ENCODE results near the gene SNAI3. TPM values are rescaled to one million over a fixed set of nuclear protein-coding genes. Genes with fewer than 3 reads are reported as not detected.

Gene SNAI3
- total and polyA plus RNA-seq, 9 of the 15 experiments (the other 6 are each of a cell fraction or from before 2014, with no cell fraction given) = 0.04 to 4.1 (median 0.80) TPM; not detected in 1

DNA sequence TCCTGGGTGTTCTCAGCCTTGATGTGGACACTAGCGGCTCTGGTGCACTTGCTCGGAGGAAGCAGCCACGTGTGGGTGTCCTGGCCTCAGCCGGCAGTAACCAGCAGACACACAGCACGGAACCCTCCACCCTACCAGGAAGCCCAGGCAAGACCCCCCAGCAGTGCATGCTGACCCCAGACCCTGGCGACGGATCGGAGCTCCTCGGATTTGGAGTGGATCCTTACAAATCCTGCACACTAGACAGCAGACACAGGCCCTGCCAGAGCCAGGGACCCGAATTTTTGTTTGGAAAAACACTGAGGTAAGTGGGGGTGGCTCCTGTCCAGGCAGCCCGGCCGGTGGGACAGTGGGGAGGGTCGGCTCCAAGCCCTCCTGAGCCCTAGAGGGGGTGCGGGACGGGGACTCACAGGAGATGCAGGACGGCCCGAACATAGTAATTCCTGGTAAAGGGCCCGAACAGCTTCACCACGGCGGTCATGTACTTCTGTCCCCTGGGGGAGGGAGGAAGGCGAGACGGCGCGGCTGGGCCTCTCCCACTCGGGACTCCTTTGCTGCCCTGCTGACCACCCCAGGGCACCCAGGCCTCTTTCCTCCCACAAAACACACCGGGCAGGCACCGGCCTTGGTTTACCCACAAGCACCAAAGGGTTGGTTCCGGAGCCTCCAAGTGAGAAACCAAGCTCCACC, 39.8 kb downstream of the SNAI3 start:
- TF ChIP-seq POLR2G (IDR thresholded peaks at IDR 0.05; ENCODE audit: low read depth, low read length) (peak; percentile 60), SRSF3 (IDR thresholded peaks at IDR 0.05; ENCODE audit: insufficient read depth, low read length) (0 out of 2 replicates have a peak, but pooled peaks have one; percentile 26), PML (IDR thresholded peaks at IDR 0.05; ENCODE audit: low read length) (no peak), SMARCB1 (IDR thresholded peaks at IDR 0.05; ENCODE audit: insufficient read length, low read depth) (no peak), RBFOX2 (IDR thresholded peaks at IDR 0.05; ENCODE audit: low read depth, low read length) (peak; percentile 27; the same call in 1 of the 2 replicates), CEBPG (CRISPR knock-in tag; IDR thresholded peaks at IDR 0.05) (no peak), CEBPG (tag; conservative IDR thresholded peaks at IDR 0.05 in 1 of 2, IDR thresholded peaks at IDR 0.05 in 1 of 2) (no peak), POLR2AphosphoS5 (IDR thresholded peaks at IDR 0.05; ENCODE audit: control insufficient read depth, insufficient read depth, low read depth, low read length) (no peak), ELF2 (CRISPR knock-in tag; IDR thresholded peaks at IDR 0.05) (no peak), XRCC5 (IDR thresholded peaks at IDR 0.05; ENCODE audit: low read depth, low read length) (no peak), ETV1 (tag; conservative IDR thresholded peaks at IDR 0.05; ENCODE audit: low read depth) (no peak), MYBL2 (IDR thresholded peaks at IDR 0.05; ENCODE audit: low read depth) (no peak), MYBL2 (CRISPR knock-in tag; IDR thresholded peaks at IDR 0.05; ENCODE audit: borderline replicate concordance) (no peak)
- TF ChIP-seq, protein P1, sequence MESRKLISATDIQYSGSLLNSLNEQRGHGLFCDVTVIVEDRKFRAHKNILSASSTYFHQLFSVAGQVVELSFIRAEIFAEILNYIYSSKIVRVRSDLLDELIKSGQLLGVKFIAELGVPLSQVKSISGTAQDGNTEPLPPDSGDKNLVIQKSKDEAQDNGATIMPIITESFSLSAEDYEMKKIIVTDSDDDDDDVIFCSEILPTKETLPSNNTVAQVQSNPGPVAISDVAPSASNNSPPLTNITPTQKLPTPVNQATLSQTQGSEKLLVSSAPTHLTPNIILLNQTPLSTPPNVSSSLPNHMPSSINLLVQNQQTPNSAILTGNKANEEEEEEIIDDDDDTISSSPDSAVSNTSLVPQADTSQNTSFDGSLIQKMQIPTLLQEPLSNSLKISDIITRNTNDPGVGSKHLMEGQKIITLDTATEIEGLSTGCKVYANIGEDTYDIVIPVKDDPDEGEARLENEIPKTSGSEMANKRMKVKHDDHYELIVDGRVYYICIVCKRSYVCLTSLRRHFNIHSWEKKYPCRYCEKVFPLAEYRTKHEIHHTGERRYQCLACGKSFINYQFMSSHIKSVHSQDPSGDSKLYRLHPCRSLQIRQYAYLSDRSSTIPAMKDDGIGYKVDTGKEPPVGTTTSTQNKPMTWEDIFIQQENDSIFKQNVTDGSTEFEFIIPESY (CRISPR knock-in tag; IDR thresholded peaks at IDR 0.05) = 0 out of 2 replicates have a peak, but pooled peaks have one; percentile 4
- Histone ChIP-seq H3K9me3 (replicated peaks; ENCODE audit: control insufficient read depth, insufficient read depth, low read depth, low read length) (no peaks in the 10 kb centered on the region), H4K20me1 (replicated peaks; ENCODE audit: control insufficient read depth, insufficient read depth, low read length) (peaks cover 8% of the 10 kb centered on the region; the same call in 1 of the 2 replicates), H3K4me1 (replicated peaks in 1 of 2; ENCODE audit: control insufficient read depth in 2 of 2, insufficient read depth in 2 of 2, low read length in 2 of 2) (peaks cover 5 to 82% of the 10 kb centered on the region in 2 experiments; a peak in 4 of 5 replicates), H3K36me3 (ENCODE audit: control insufficient read depth, insufficient read depth, low read length) (peaks cover 38% of the 10 kb centered on the region; the same call in 2 of the 3 replicates), H3K9ac (ENCODE audit: insufficient read depth in 1 of 2, low read depth in 2 of 2, low read length in 2 of 2) (peak overlapping the region in 1 of 2 experiments; percentile 66; a peak in 2 of 4 replicates), H3K27me3 (ENCODE audit: control insufficient read depth in 2 of 2, insufficient read depth in 2 of 2, low read length in 2 of 2) (no peaks in the 10 kb centered on the region), H2AFZ (ENCODE audit: low read depth, low read length) (no peak overlapping the region), H3K9me1 (ENCODE audit: control insufficient read depth, insufficient read depth, low read length) (no peaks in the 10 kb centered on the region), H3K79me2 (ENCODE audit: control insufficient read depth, insufficient read depth, low read length) (peaks cover 29% of the 10 kb centered on the region), H3K4me2 (ENCODE audit: insufficient read depth, low read length) (no peak overlapping the region), H3K4me3 (no peak overlapping the region), H3K27ac (ENCODE audit: extremely low read depth, low read depth, low read length) (no peak overlapping the region)
- in situ Hi-C loops (cut with MboI) (no loop called here), intact Hi-C loops (cut with micrococcal nuclease) (no loop called here)
- POLR2A ChIA-PET = interaction anchor here (0.6 kb wide), 1 partner anchor 566 kb away, joined by 3 read pairs; no protein-coding TSS in a partner anchor
- CTCF ChIA-PET (ENCODE audit: low intra/inter-chr PET ratio) = no interaction called here
- 86% methylated on average over 17 of the region's 28 CpGs for WGBS (ENCODE audit: insufficient coverage, low coverage, missing lambda C conversion rate)
- BruUV-seq (replicated peaks) = no TSS peak
- ATAC-seq (no peak), FAIRE-seq (no peak), DNase-seq (ENCODE audit: extremely low read depth in 1 of 4, low spot score in 3 of 4) (no peak)

Data from K562 (cell line).